Endothelial cell of umbilical vein (primary cell): Measurements from ENCODE around the gene MTR.

ENCODE experiments used
- EZH2 ChIP-seq: IDR thresholded peaks from 2 replicates; pipeline ENCODE4 v1.6.1; 2012; ENCODE audit warnings: borderline replicate concordance, low read depth, mild to moderate bottlenecking, moderate library complexity, low read length, inconsistent platforms; ENCODE audit not compliant: severe bottlenecking
- GATA2 ChIP-seq: IDR thresholded peaks from 2 replicates; pipeline ENCODE4 v1.7.0; 2011; ENCODE audit warnings: low read depth, mild to moderate bottlenecking, moderate library complexity, mixed read lengths, low read length; ENCODE audit not compliant: insufficient read length, insufficient read depth
- POLR2A ChIP-seq: IDR thresholded peaks from 2 replicates; pipeline ENCODE4 v1.6.1; 2012; ENCODE audit warnings: low read depth, mild to moderate bottlenecking, control low read depth, low read length
- POLR2AphosphoS5 ChIP-seq: IDR thresholded peaks from 2 replicates; pipeline ENCODE4 v1.6.1; 2012; ENCODE audit warnings: low read depth, mild to moderate bottlenecking, control low read depth, low read length, moderate library complexity; ENCODE audit not compliant: insufficient read depth
- TF ChIP-seq, protein P1 (sequence below), 2 donors: IDR thresholded peaks; 1 replicate in 1 of 2; 2 replicates in 1 of 2; pipeline ENCODE4 v1.5.1; 2011; ENCODE audit warnings: low read length in 2 of 2, mild to moderate bottlenecking in 2 of 2, moderate library complexity in 2 of 2, control low read depth in 1 of 2, inconsistent platforms in 1 of 2, low read depth in 1 of 2; ENCODE audit not compliant: insufficient read depth in 1 of 2; ENCODE audit errors: extremely low read depth in 1 of 2
- TF ChIP-seq, protein P2 (sequence below): IDR thresholded peaks from 2 replicates; pipeline ENCODE4 v1.6.1; 2011; ENCODE audit not compliant: insufficient read depth, insufficient read length

DNA sequence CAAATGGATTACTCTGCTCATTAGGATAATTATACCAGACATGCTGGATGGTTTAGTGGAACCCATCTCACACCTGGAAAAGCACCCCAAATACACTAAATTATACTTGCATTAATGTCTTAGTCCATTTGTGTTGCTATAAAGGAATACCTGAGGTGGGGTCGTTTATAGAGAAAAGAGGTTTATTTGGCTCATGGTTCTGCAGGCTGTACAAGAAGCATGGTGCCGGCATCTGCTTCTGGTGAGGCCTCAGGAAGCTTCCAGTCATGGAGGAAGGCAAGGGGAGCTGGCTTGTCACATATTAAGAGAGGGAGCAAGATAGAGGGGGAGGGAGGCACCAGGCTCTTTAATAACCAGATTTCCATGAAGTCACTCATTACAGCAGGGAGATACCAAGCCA lies 113.6 kb downstream of the MTR start:
- TF ChIP-seq POLR2AphosphoS5 = no peak
- TF ChIP-seq, protein P1, sequence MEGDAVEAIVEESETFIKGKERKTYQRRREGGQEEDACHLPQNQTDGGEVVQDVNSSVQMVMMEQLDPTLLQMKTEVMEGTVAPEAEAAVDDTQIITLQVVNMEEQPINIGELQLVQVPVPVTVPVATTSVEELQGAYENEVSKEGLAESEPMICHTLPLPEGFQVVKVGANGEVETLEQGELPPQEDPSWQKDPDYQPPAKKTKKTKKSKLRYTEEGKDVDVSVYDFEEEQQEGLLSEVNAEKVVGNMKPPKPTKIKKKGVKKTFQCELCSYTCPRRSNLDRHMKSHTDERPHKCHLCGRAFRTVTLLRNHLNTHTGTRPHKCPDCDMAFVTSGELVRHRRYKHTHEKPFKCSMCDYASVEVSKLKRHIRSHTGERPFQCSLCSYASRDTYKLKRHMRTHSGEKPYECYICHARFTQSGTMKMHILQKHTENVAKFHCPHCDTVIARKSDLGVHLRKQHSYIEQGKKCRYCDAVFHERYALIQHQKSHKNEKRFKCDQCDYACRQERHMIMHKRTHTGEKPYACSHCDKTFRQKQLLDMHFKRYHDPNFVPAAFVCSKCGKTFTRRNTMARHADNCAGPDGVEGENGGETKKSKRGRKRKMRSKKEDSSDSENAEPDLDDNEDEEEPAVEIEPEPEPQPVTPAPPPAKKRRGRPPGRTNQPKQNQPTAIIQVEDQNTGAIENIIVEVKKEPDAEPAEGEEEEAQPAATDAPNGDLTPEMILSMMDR (IDR thresholded peaks at IDR 0.05; ENCODE audit: extremely low read depth in 1 of 2, insufficient read depth in 1 of 2, low read depth in 1 of 2, low read length in 2 of 2) = no peak
- no peak for TF ChIP-seq POLR2A
- no peak for TF ChIP-seq EZH2
- TF ChIP-seq, protein P2, sequence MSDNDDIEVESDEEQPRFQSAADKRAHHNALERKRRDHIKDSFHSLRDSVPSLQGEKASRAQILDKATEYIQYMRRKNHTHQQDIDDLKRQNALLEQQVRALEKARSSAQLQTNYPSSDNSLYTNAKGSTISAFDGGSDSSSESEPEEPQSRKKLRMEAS = no peak
- TF ChIP-seq GATA2 = no peak
